SK-N-SH (cell line): ENCODE data around the gene UBR3. TPM values are rescaled to one million over a fixed set of nuclear protein-coding genes. Genes with fewer than 3 reads are reported as not detected.

Source experiments
- CTCF ChIA-PET: fragments of 300-600, 350-600 bp; formaldehyde crosslinking; extraction: SDS; loops from one replicate; lab custom pipeline; 2021; lab: Yijun Ruan, JAX
- POLR2A ChIA-PET: fragments of 350-600 bp; sonication (Branson Sonifier 250); formaldehyde crosslinking; extraction: SDS; loops from one replicate; lab custom pipeline; 2020; ENCODE audit warnings: antibody characterized with exemption, inconsistent platforms; lab: Yijun Ruan, JAX
- DNase-seq: peaks from one replicate; pipeline ENCODE4 v3.0.0; 2012
- H2AFZ ChIP-seq: fragments of 200-600 bp; sonication (generic); 2 replicates; pipeline ENCODE4 v1.8.1; 2016; ENCODE audit warnings: antibody characterized with exemption, mild to moderate bottlenecking, low read depth
- H3F3A ChIP-seq: fragments of 200-600 bp; sonication (generic); replicated peaks from 2 replicates; pipeline ENCODE3; 2016; ENCODE audit warnings: antibody characterized with exemption, mild to moderate bottlenecking; ENCODE audit not compliant: insufficient read depth
- H3K27ac ChIP-seq, 2 experiments: fragments of 200-500 bp in 1 of 2; fragments of 200-600 bp in 1 of 2; sonication (Bioruptor generic) in 1 of 2; sonication (generic), shearing (Covaris generic) in 1 of 2; 2 replicates each; pipeline versions ENCODE4 v1.5.1 to v1.6.1; 2014 to 2016; ENCODE audit warnings: low read depth in 2 of 2, inconsistent platforms in 1 of 2, low read length in 1 of 2, mild to moderate bottlenecking in 1 of 2, mixed read lengths in 1 of 2
- H3K27me3 ChIP-seq: fragments of 200-600 bp; sonication (generic), shearing (Covaris generic); 2 replicates; pipeline ENCODE4 v1.6.1; 2016; ENCODE audit warnings: mixed run types; ENCODE audit not compliant: insufficient read depth
- H3K36me3 ChIP-seq, 2 experiments: fragments of 200-500 bp in 1 of 2; fragments of 200-600 bp in 1 of 2; sonication (Bioruptor generic) in 1 of 2; sonication (generic) in 1 of 2; replicated peaks in 1 of 2; 2 replicates each; pipeline versions ENCODE3 to v1.5.1; 2014 to 2016; ENCODE audit warnings: low read length in 1 of 2, mild to moderate bottlenecking in 1 of 2; ENCODE audit not compliant: insufficient read depth in 2 of 2, control insufficient read depth in 1 of 2
- H3K4me1 ChIP-seq, 2 experiments: fragments of 200-500 bp in 1 of 2; fragments of 200-600 bp in 1 of 2; sonication (Bioruptor generic) in 1 of 2; sonication (generic), shearing (Covaris generic) in 1 of 2; 2 replicates each; pipeline versions ENCODE4 v1.5.1 to v1.6.1; 2014 to 2016; ENCODE audit warnings: low read depth in 1 of 2, low read length in 1 of 2, mixed run types in 1 of 2; ENCODE audit not compliant: insufficient read depth in 2 of 2, control insufficient read depth in 1 of 2
- H3K4me2 ChIP-seq: fragments of 200-600 bp; sonication (generic), shearing (Covaris generic); 2 replicates; pipeline ENCODE4 v1.6.1; 2017; ENCODE audit warnings: mixed run types
- H3K4me3 ChIP-seq, 2 experiments: fragments of 200-500 bp in 1 of 2; fragments of 200-600 bp in 1 of 2; sonication (Bioruptor generic) in 1 of 2; sonication (generic), shearing (Covaris generic) in 1 of 2; 2 replicates each; pipeline versions ENCODE4 v1.5.1 to v1.8.1; 2014 to 2016; ENCODE audit warnings: low read depth in 2 of 2, inconsistent platforms in 1 of 2, low read length in 1 of 2, mild to moderate bottlenecking in 1 of 2, mixed read lengths in 1 of 2, moderate library complexity in 1 of 2
- H3K79me2 ChIP-seq: fragments of 200-600 bp; sonication (generic); 2 replicates; pipeline ENCODE4 v1.8.1; 2017; ENCODE audit warnings: mild to moderate bottlenecking; ENCODE audit not compliant: insufficient read depth
- H3K9ac ChIP-seq: fragments of 200-600 bp; sonication (generic); 2 replicates; pipeline ENCODE4 v1.6.1; 2017; ENCODE audit warnings: mixed run types
- H3K9me2 ChIP-seq: fragments of 200-600 bp; sonication (generic); 2 replicates; pipeline ENCODE4 v1.6.1; 2017; ENCODE audit warnings: mixed run types
- H3K9me3 ChIP-seq: fragments of 200-600 bp; sonication (generic); 2 replicates; pipeline ENCODE4 v1.6.1; 2017; ENCODE audit warnings: mixed run types, mild to moderate bottlenecking, moderate library complexity
- H4K20me1 ChIP-seq: fragments of 200-600 bp; sonication (generic); 2 replicates; pipeline ENCODE4 v1.6.1; 2017; ENCODE audit warnings: mild to moderate bottlenecking, mixed run types; ENCODE audit not compliant: insufficient read depth
- CHD2 ChIP-seq: fragments of 150-350 bp; IDR thresholded peaks from 2 replicates; pipeline ENCODE4 v1.6.1; 2018; ENCODE audit warnings: low read length; ENCODE audit not compliant: partially characterized antibody
- CTCF ChIP-seq: fragments of 200-600 bp; sonication (generic); IDR thresholded peaks from 2 replicates; pipeline ENCODE4 v1.6.1; 2017; ENCODE audit warnings: antibody characterized with exemption, mild to moderate bottlenecking, moderate library complexity
- ELF1 ChIP-seq: IDR thresholded peaks from 2 replicates; pipeline ENCODE4 v1.4.0; 2012
- EP300 ChIP-seq, 2 experiments: IDR thresholded peaks; 2 replicates each; pipeline versions ENCODE4 v1.4.0 to v1.6.1; 2012; ENCODE audit warnings: borderline replicate concordance in 1 of 2, low read depth in 1 of 2, low read length in 1 of 2
- FOSL2 ChIP-seq: IDR thresholded peaks from 2 replicates; pipeline ENCODE4 v1.4.0; 2012; ENCODE audit warnings: low read depth, mild to moderate bottlenecking, moderate library complexity, borderline replicate concordance
- FOXM1 ChIP-seq: IDR thresholded peaks from 2 replicates; pipeline ENCODE4 v1.4.0; 2012; ENCODE audit warnings: low read depth, mild to moderate bottlenecking
- GABPA ChIP-seq: IDR thresholded peaks from 2 replicates; pipeline ENCODE4 v1.4.0; 2012; ENCODE audit warnings: low read depth, mild to moderate bottlenecking
- GATA2 ChIP-seq: sonication (generic); formaldehyde crosslinking; IDR thresholded peaks from 2 replicates; pipeline ENCODE4 v1.5.0; 2020; ENCODE audit warnings: mild to moderate bottlenecking, missing genetic modification reagents
- IRF3 ChIP-seq: fragments of 150-350 bp; IDR thresholded peaks from 2 replicates; pipeline ENCODE4 v1.6.1; 2016; ENCODE audit warnings: mild to moderate bottlenecking, low read depth, low read length
- MAX ChIP-seq: IDR thresholded peaks from 2 replicates; pipeline ENCODE4 v1.4.0; 2012; ENCODE audit warnings: low read depth
- MEF2A ChIP-seq: IDR thresholded peaks from 2 replicates; pipeline ENCODE4 v1.4.0; 2012; ENCODE audit warnings: low read depth, borderline replicate concordance
- MXI1 ChIP-seq: IDR thresholded peaks from 2 replicates; pipeline ENCODE4 v1.6.1; 2012; ENCODE audit warnings: mild to moderate bottlenecking, low read depth, low read length, improper control_type of control experiment
- NRF1 ChIP-seq: IDR thresholded peaks from 2 replicates; pipeline ENCODE4 v1.6.1; 2012; ENCODE audit warnings: low read depth, mild to moderate bottlenecking, low read length
- PBX3 ChIP-seq: IDR thresholded peaks from 2 replicates; pipeline ENCODE4; 2012
- POLR2AphosphoS5 ChIP-seq: IDR thresholded peaks from 2 replicates; pipeline ENCODE4 v1.6.1; 2012; ENCODE audit warnings: low read depth, low read length
- RCOR1 ChIP-seq: fragments of 150-350 bp; IDR thresholded peaks from 2 replicates; pipeline ENCODE4 v1.6.1; 2017; ENCODE audit warnings: antibody characterized with exemption, low read length
- RFX5 ChIP-seq: IDR thresholded peaks from 2 replicates; pipeline ENCODE4 v1.6.1; 2012; ENCODE audit warnings: mild to moderate bottlenecking, improper control_type of control experiment, low read length
- SIN3A ChIP-seq: IDR thresholded peaks from 2 replicates; pipeline ENCODE4 v1.6.1; 2012; ENCODE audit warnings: low read depth, mild to moderate bottlenecking, low read length, moderate library complexity, borderline replicate concordance
- TAF1 ChIP-seq: IDR thresholded peaks from 2 replicates; pipeline ENCODE4 v1.6.1; 2012; ENCODE audit warnings: low read depth, mild to moderate bottlenecking, low read length, moderate library complexity, borderline replicate concordance
- TCF12 ChIP-seq: IDR thresholded peaks from 2 replicates; pipeline ENCODE4 v1.4.0; 2012
- YY1 ChIP-seq: IDR thresholded peaks from 2 replicates; pipeline ENCODE4 v1.4.0; 2012; ENCODE audit warnings: low read depth, mild to moderate bottlenecking
- ZBTB33 ChIP-seq: IDR thresholded peaks from 2 replicates; pipeline ENCODE4 v1.4.0; 2012; ENCODE audit warnings: low read depth, borderline replicate concordance
- WGBS: methylation state at CpG from one replicate; pipeline ENCODE4 v1.1.6; 2017; ENCODE audit warnings: low lambda C conversion rate; 5-methylcytosine and 5-hydroxymethylcytosine counted together
- polyA plus RNA-seq, 3 experiments: library from polyadenylated mRNA; depleted of rRNA; stranded (reverse); fragments of >200 nt; gene quantifications; 2 replicates each; pipeline ENCODE4 v1.2.3, GENCODE V29; 2012

UBR3 gene
- polyA plus RNA-seq, 1 of the 3 experiments (the other 2 are of a cell fraction) = 5.2 TPM

- Histone ChIP-seq H3K4me2 (no peak overlapping the region), H3K9me3 (no peaks in the 10 kb centered on the region), H4K20me1 (no peaks in the 10 kb centered on the region), H3F3A (peaks cover 15% of the 10 kb centered on the region), H3K27ac (peak overlapping the region in 1 of 2 experiments; percentile 7; a peak in 1 of 4 replicates), H3K9me2 (no peaks in the 10 kb centered on the region), H3K79me2 (no peaks in the 10 kb centered on the region; the same call in 1 of the 2 replicates), H3K27me3 (no peaks in the 10 kb centered on the region), H2AFZ (no peak overlapping the region), H3K4me1 (peaks cover 0 to 3% of the 10 kb centered on the region in 2 experiments; a peak in 2 of 4 replicates), H3K36me3 (peaks cover 26 to 47% of the 10 kb centered on the region in 2 experiments), H3K9ac (no peak overlapping the region), H3K4me3 (no peak overlapping the region)
- DNase-seq = no peak
- POLR2A ChIA-PET = no interaction called here
- TF ChIP-seq TAF1 (no peak), ZBTB33 (no peak), RFX5 (no peak), FOXM1 (no peak), ELF1 (no peak), RCOR1 (no peak), CTCF (no peak), PBX3 (no peak), CHD2 (no peak), YY1 (no peak), EP300 (IDR thresholded peaks at IDR 0.05; ENCODE audit: borderline replicate concordance in 1 of 2, low read depth in 1 of 2, low read length in 1 of 2) (no peak), GATA2 (no peak), TCF12 (no peak), POLR2AphosphoS5 (no peak)
- WGBS = 74% methylated on average over 4 of the region's 4 CpGs
- CTCF ChIA-PET = no interaction called here
Measured at GRCh38 chr2:169961911-169962310, 134.7 kb downstream of the UBR3 start.

- no peak overlapping the region for H3K9ac ChIP-seq
- no peaks in the 10 kb centered on the region for H3K27me3 ChIP-seq
- H3K4me3 ChIP-seq = no peak overlapping the region
- H3K9me2 ChIP-seq = no peaks in the 10 kb centered on the region
- no peaks in the 10 kb centered on the region for H3K9me3 ChIP-seq
- H3K4me2 ChIP-seq = no peak overlapping the region
- POLR2A ChIA-PET = no interaction called here
- H3K27ac ChIP-seq = no peak overlapping the region
- no peaks in the 10 kb centered on the region; the same call in 1 of the 2 replicates for H3K79me2 ChIP-seq
- no peak for DNase-seq
- H3K4me1 ChIP-seq = peaks cover 0 to 3% of the 10 kb centered on the region in 2 experiments; a peak in 2 of 4 replicates
- peaks cover 18% of the 10 kb centered on the region for H3F3A ChIP-seq
- no peak overlapping the region for H2AFZ ChIP-seq
- H3K36me3 ChIP-seq = peaks cover 20 to 41% of the 10 kb centered on the region in 2 experiments
- CTCF ChIA-PET = no interaction called here
- H4K20me1 ChIP-seq = no peaks in the 10 kb centered on the region
- no peak for TF ChIP-seq MEF2A
- TF ChIP-seq IRF3 = no peak
- no peak for TF ChIP-seq MXI1
- no peak for TF ChIP-seq EP300 (IDR thresholded peaks at IDR 0.05; ENCODE audit: borderline replicate concordance in 1 of 2, low read depth in 1 of 2, low read length in 1 of 2)
- no peak for TF ChIP-seq MAX
- TF ChIP-seq FOSL2 = no peak
- no peak for TF ChIP-seq TAF1
- no peak for TF ChIP-seq SIN3A
- no peak for TF ChIP-seq NRF1
- TF ChIP-seq GABPA = no peak
Measured at GRCh38 chr2:169963786-169964185, 136.5 kb downstream of the UBR3 start.
